Measurements from ENCODE around the gene SCAF11. TPM values are rescaled to one million over a fixed set of nuclear protein-coding genes. Genes with fewer than 3 reads are reported as not detected.

The SCAF11 gene
- polyA plus RNA-seq, 1 donor (not counting 4 experiments of a cell fraction or from before 2014, with no cell fraction given), result 54.5 TPM

- H3K9me3 ChIP-seq (ENCODE audit: control insufficient read depth, low read depth, low read length), result no peaks in the 10 kb centered on the region
- H2AFZ ChIP-seq (ENCODE audit: control insufficient read depth, low read length), result no peak overlapping the region
- H3K27me3 ChIP-seq (ENCODE audit: control insufficient read depth, extremely low read depth, insufficient read depth, low read length), result no peaks in the 10 kb centered on the region
- H3K4me3 ChIP-seq (ENCODE audit: control insufficient read depth in 2 of 3, extremely low read depth in 1 of 3, insufficient read depth in 2 of 3, low read depth in 1 of 3, low read length in 3 of 3), result no peak overlapping the region
- peaks cover 8% of the 10 kb centered on the region for H3K4me1 ChIP-seq (ENCODE audit: control insufficient read depth, extremely low read depth, insufficient read depth, low read length)
- FAIRE-seq, result no peak
- H3K79me2 ChIP-seq (ENCODE audit: control insufficient read depth, insufficient read depth, low read length), result no peaks in the 10 kb centered on the region
- TF ChIP-seq, protein P1, sequence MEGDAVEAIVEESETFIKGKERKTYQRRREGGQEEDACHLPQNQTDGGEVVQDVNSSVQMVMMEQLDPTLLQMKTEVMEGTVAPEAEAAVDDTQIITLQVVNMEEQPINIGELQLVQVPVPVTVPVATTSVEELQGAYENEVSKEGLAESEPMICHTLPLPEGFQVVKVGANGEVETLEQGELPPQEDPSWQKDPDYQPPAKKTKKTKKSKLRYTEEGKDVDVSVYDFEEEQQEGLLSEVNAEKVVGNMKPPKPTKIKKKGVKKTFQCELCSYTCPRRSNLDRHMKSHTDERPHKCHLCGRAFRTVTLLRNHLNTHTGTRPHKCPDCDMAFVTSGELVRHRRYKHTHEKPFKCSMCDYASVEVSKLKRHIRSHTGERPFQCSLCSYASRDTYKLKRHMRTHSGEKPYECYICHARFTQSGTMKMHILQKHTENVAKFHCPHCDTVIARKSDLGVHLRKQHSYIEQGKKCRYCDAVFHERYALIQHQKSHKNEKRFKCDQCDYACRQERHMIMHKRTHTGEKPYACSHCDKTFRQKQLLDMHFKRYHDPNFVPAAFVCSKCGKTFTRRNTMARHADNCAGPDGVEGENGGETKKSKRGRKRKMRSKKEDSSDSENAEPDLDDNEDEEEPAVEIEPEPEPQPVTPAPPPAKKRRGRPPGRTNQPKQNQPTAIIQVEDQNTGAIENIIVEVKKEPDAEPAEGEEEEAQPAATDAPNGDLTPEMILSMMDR (optimal IDR thresholded peaks at IDR 0.05 in 1 of 3, IDR thresholded peaks at IDR 0.05 in 1 of 3, conservative IDR thresholded peaks at IDR 0.05 in 1 of 3; ENCODE audit: extremely low read depth in 1 of 3, insufficient read depth in 2 of 3, low read length in 3 of 3), result no peak
- no peak for TF ChIP-seq EZH2 (IDR thresholded peaks at IDR 0.05; ENCODE audit: low read length)
- dilution Hi-C loops (cut with MboI; ENCODE audit: extremely low pct_ligation_motif_present, low sequenced_read_pairs), result no loop called here
- H3K9ac ChIP-seq (ENCODE audit: control insufficient read depth, extremely low read depth, insufficient read depth, low read length), result no peak overlapping the region
- H3K9me1 ChIP-seq (ENCODE audit: control insufficient read depth, extremely low read depth, insufficient read depth, low read length), result no peaks in the 10 kb centered on the region
- H4K20me1 ChIP-seq (ENCODE audit: control insufficient read depth, extremely low read depth, insufficient read depth, low read length), result no peaks in the 10 kb centered on the region
- no peak for DNase-seq (ENCODE audit: low read depth, low spot score)
- H3K27ac ChIP-seq (ENCODE audit: control insufficient read depth, insufficient read depth, low read length), result no peak overlapping the region
- no peak overlapping the region for H3K4me2 ChIP-seq (ENCODE audit: control insufficient read depth, extremely low read depth, insufficient read depth, low read depth, low read length)
- H3K36me3 ChIP-seq (ENCODE audit: control insufficient read depth in 2 of 2, extremely low read depth in 1 of 2, insufficient read depth in 2 of 2, low read length in 2 of 2), result no peaks in the 10 kb centered on the region
Measured at GRCh38 chr12:45913631-45914030, 76.7 kb downstream of the SCAF11 start.

- Histone ChIP-seq H2AFZ (ENCODE audit: control insufficient read depth, low read length) (no peak overlapping the region), H3K4me2 (ENCODE audit: control insufficient read depth, extremely low read depth, insufficient read depth, low read depth, low read length) (no peak overlapping the region), H3K27me3 (ENCODE audit: control insufficient read depth, extremely low read depth, insufficient read depth, low read length) (no peaks in the 10 kb centered on the region), H3K9me3 (ENCODE audit: control insufficient read depth, low read depth, low read length) (no peaks in the 10 kb centered on the region), H3K9me1 (ENCODE audit: control insufficient read depth, extremely low read depth, insufficient read depth, low read length) (no peaks in the 10 kb centered on the region), H3K36me3 (ENCODE audit: control insufficient read depth in 2 of 2, extremely low read depth in 1 of 2, insufficient read depth in 2 of 2, low read length in 2 of 2) (peaks cover 0 to 3% of the 10 kb centered on the region in 2 experiments), H3K27ac (ENCODE audit: control insufficient read depth, insufficient read depth, low read length) (no peak overlapping the region), H4K20me1 (ENCODE audit: control insufficient read depth, extremely low read depth, insufficient read depth, low read length) (no peaks in the 10 kb centered on the region), H3K4me3 (ENCODE audit: control insufficient read depth in 2 of 3, extremely low read depth in 1 of 3, insufficient read depth in 2 of 3, low read depth in 1 of 3, low read length in 3 of 3) (no peak overlapping the region), H3K79me2 (ENCODE audit: control insufficient read depth, insufficient read depth, low read length) (no peaks in the 10 kb centered on the region), H3K4me1 (ENCODE audit: control insufficient read depth, extremely low read depth, insufficient read depth, low read length) (peaks cover 8% of the 10 kb centered on the region), H3K9ac (ENCODE audit: control insufficient read depth, extremely low read depth, insufficient read depth, low read length) (no peak overlapping the region)
- FAIRE-seq (no peak), DNase-seq (ENCODE audit: low read depth, low spot score) (no peak)
- dilution Hi-C loops (cut with MboI; ENCODE audit: extremely low pct_ligation_motif_present, low sequenced_read_pairs), result no loop called here
- TF ChIP-seq, protein P1 (optimal IDR thresholded peaks at IDR 0.05 in 1 of 3, IDR thresholded peaks at IDR 0.05 in 1 of 3, conservative IDR thresholded peaks at IDR 0.05 in 1 of 3; ENCODE audit: extremely low read depth in 1 of 3, insufficient read depth in 2 of 3, low read length in 3 of 3), result no peak
- no peak for TF ChIP-seq EZH2 (IDR thresholded peaks at IDR 0.05; ENCODE audit: low read length)
Measured at GRCh38 chr12:45912774-45913173, 77.6 kb downstream of the SCAF11 start.

Measured in keratinocyte (primary cell).